Activated naive CD4-positive, alpha-beta T cell treated with anti-CD3 and anti-CD28 coated beads, Interleukin-2, amount 10 ng/mL, durations not matched to agents 7 days and 5 days (primary cell): ENCODE results near the gene CCDC88B.

Experiments
- CTCF ChIA-PET: fragments of 350-600 bp; sonication (Branson Sonifier 250); formaldehyde crosslinking; loops from one replicate; lab custom pipeline; 2021; ENCODE audit warnings: antibody characterized with exemption; lab: Charles Lee
- DNase-seq: peaks from one replicate; pipeline ENCODE4 v3.0.0-alpha.2; 2020
- H3K27ac Mint-ChIP-seq: one replicate; pipeline ENCODE4 v1.8.0; 2021; ENCODE audit warnings: mild to moderate bottlenecking, moderate library complexity, mixed read lengths
- H3K27me3 Mint-ChIP-seq: one replicate; pipeline ENCODE4 v1.8.0; 2021; ENCODE audit warnings: mild to moderate bottlenecking, mixed read lengths
- H3K36me3 Mint-ChIP-seq: one replicate; pipeline ENCODE4 v1.8.0; 2021; ENCODE audit warnings: mixed read lengths
- H3K4me1 Mint-ChIP-seq: one replicate; pipeline ENCODE4 v1.8.0; 2021; ENCODE audit warnings: mixed read lengths
- H3K4me3 Mint-ChIP-seq: one replicate; pipeline ENCODE4 v1.8.0; 2021; ENCODE audit warnings: mild to moderate bottlenecking, moderate library complexity, mixed read lengths
- H3K9me3 Mint-ChIP-seq: one replicate; pipeline ENCODE4 v1.8.0; 2021; ENCODE audit warnings: mixed read lengths

The CCDC88B gene

DNA sequence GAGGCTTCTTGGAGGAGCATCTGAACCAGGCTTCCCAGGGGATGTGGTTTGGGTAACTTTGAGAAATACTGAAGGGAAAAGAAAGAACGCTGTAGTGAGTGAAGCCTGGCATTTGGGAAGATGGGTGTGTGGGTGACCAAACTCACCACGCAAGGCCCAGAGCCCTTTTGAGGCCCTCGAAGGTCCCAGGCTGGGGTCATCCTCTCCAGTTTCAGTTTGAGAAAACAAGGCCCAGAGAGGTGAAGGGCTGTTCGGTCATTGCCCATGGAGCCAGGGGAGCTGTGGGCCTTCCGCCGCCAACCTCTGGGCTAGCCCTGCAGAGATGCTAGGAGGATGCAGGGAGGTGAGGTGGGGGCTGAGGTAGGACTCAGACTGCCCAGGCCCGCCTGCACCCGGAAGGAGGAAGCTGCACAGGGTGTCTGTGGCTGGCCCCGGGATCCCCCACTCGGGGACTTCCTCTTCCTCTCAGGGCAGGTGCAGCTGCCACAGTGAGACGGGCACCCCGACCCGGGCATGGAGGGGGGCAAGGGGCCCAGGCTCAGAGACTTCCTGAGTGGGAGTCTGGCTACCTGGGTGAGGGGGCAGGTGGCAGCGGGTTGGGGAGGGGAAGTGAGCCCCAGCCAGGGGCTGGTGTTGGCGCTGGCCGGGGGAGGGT, at the start of gene CCDC88B:
Gene CCDC88B, plus strand, starts transcription at position 451 of the 655 bp plus-strand sequence. Its CDS starts 63 bp downstream, at position 514.
- CTCF ChIA-PET, result interaction anchor here (0.9 to 4.0 kb wide), 5 partner anchors 8 to 90 kb away, joined by 3 to 42 read pairs (median 6); partner anchors contain the start of genes PRDX5 and TRMT112
- Mint-ChIP-seq H3K36me3 (peaks cover 23% of the 10 kb centered on the region), H3K27ac (peak within 1 kb of the TSS; percentile 92), H3K9me3 (no peaks in the 10 kb centered on the region), H3K27me3 (no peaks in the 10 kb centered on the region), H3K4me1 (peaks cover 51% of the 10 kb centered on the region), H3K4me3 (peak within 1 kb of the TSS; percentile 89)
- peak; percentile 93 for DNase-seq

GRCh38 chr11:64290352-64291261, 49.4 kb upstream of the CCDC88B start:
- CTCF ChIA-PET, result interaction anchor here (0.7 to 5.9 kb wide), 2 partner anchors 12 to 86 kb away, joined by 3 to 50 read pairs; partner anchors contain the start of gene CATSPERZ
- H3K4me3 Mint-ChIP-seq, result no peak overlapping the region
- no peak overlapping the region for H3K27ac Mint-ChIP-seq

GRCh38 chr11:64291262-64291751, 48.7 kb upstream of the CCDC88B start, which contains the start of gene KCNK4:
Gene KCNK4 (plus strand): TSS chr11:64291302. CDS start chr11:64293019, 1,717 bp downstream.
- CTCF ChIA-PET, result interaction anchor here (5.9 kb wide), 1 partner anchor 11 kb away, joined by 50 read pairs; the partner anchor contains the start of gene CATSPERZ
- Mint-ChIP-seq H3K9me3 (no peaks in the 10 kb centered on the region), H3K4me3 (no peak within 1 kb of the TSS), H3K27ac (no peak within 1 kb of the TSS), H3K36me3 (peaks cover 7% of the 10 kb centered on the region), H3K27me3 (peaks cover 78% of the 10 kb centered on the region), H3K4me1 (peaks cover 19% of the 10 kb centered on the region)
- DNase-seq, result no peak

More at GRCh38 chr11:64290352-64291261, 49.4 kb upstream of the CCDC88B start:
- peaks cover 7% of the 10 kb centered on the region for H3K36me3 Mint-ChIP-seq
- H3K9me3 Mint-ChIP-seq, result no peaks in the 10 kb centered on the region
- DNase-seq, result no peak
- H3K27me3 Mint-ChIP-seq, result peaks cover 71% of the 10 kb centered on the region
- H3K4me1 Mint-ChIP-seq, result peaks cover 21% of the 10 kb centered on the region

- CTCF ChIA-PET, result interaction anchor here (1.0 to 5.9 kb wide), 3 partner anchors 11 to 88 kb away, joined by 3 to 50 read pairs (median 17); partner anchors contain the start of genes CATSPERZ and ESRRA
- peaks cover 84% of the 10 kb centered on the region for H3K27me3 Mint-ChIP-seq
- H3K4me3 Mint-ChIP-seq, result no peak overlapping the region
- peaks cover 7% of the 10 kb centered on the region for H3K36me3 Mint-ChIP-seq
- DNase-seq, result peak; percentile 37
- H3K27ac Mint-ChIP-seq, result no peak overlapping the region
- no peaks in the 10 kb centered on the region for H3K9me3 Mint-ChIP-seq
- peaks cover 13% of the 10 kb centered on the region for H3K4me1 Mint-ChIP-seq
Observed at GRCh38 chr11:64291752-64292459, 48.1 kb upstream of the CCDC88B start.

GRCh38 chr11:64292460-64293254, 47.3 kb upstream of the CCDC88B start:
- Mint-ChIP-seq H3K9me3 (no peaks in the 10 kb centered on the region), H3K27me3 (peaks cover 92% of the 10 kb centered on the region)

GRCh38 chr11:64294774-64295173, 45.2 kb upstream of the CCDC88B start:
- no peak for DNase-seq
- Mint-ChIP-seq H3K9me3 (no peaks in the 10 kb centered on the region), H3K36me3 (peaks cover 7% of the 10 kb centered on the region), H3K27ac (no peak overlapping the region), H3K4me3 (no peak overlapping the region), H3K27me3 (peaks cover 98% of the 10 kb centered on the region), H3K4me1 (peaks cover 11% of the 10 kb centered on the region)
- CTCF ChIA-PET, result no interaction called here

More at GRCh38 chr11:64292460-64293254, 47.3 kb upstream of the CCDC88B start:
- H3K27ac Mint-ChIP-seq, result no peak overlapping the region
- peaks cover 7% of the 10 kb centered on the region for H3K36me3 Mint-ChIP-seq
- H3K4me1 Mint-ChIP-seq, result peaks cover 9% of the 10 kb centered on the region
- CTCF ChIA-PET, result interaction anchor here (1.0 to 2.0 kb wide), 2 partner anchors 11 to 88 kb away, joined by 3 to 17 read pairs; partner anchors contain the start of gene ESRRA
- DNase-seq, result no peak
- peak overlapping the region; percentile 21 for H3K4me3 Mint-ChIP-seq

- H3K4me1 Mint-ChIP-seq, result peaks cover 18% of the 10 kb centered on the region
- no peaks in the 10 kb centered on the region for H3K9me3 Mint-ChIP-seq
- CTCF ChIA-PET, result no interaction called here
- no peak overlapping the region for H3K4me3 Mint-ChIP-seq
- H3K27me3 Mint-ChIP-seq, result peaks cover 98% of the 10 kb centered on the region
- no peak overlapping the region for H3K27ac Mint-ChIP-seq
- H3K36me3 Mint-ChIP-seq, result peaks cover 1% of the 10 kb centered on the region
- DNase-seq, result no peak
Observed at GRCh38 chr11:64295760-64296159, 44.2 kb upstream of the CCDC88B start.

GRCh38 chr11:64296236-64296635, 43.8 kb upstream of the CCDC88B start:
- Mint-ChIP-seq H3K4me1 (peaks cover 19% of the 10 kb centered on the region), H3K27me3 (peaks cover 98% of the 10 kb centered on the region), H3K36me3 (no peaks in the 10 kb centered on the region), H3K27ac (no peak overlapping the region), H3K4me3 (no peak overlapping the region), H3K9me3 (no peaks in the 10 kb centered on the region)
- DNase-seq, result no peak
- CTCF ChIA-PET, result no interaction called here

GRCh38 chr11:64296830-64297698, 42.9 kb upstream of the CCDC88B start:
- Mint-ChIP-seq H3K27ac (no peak overlapping the region), H3K36me3 (no peaks in the 10 kb centered on the region), H3K4me1 (peaks cover 23% of the 10 kb centered on the region), H3K27me3 (peaks cover 100% of the 10 kb centered on the region), H3K4me3 (no peak overlapping the region), H3K9me3 (no peaks in the 10 kb centered on the region)
- CTCF ChIA-PET, result no interaction called here
- no peak for DNase-seq

DNA sequence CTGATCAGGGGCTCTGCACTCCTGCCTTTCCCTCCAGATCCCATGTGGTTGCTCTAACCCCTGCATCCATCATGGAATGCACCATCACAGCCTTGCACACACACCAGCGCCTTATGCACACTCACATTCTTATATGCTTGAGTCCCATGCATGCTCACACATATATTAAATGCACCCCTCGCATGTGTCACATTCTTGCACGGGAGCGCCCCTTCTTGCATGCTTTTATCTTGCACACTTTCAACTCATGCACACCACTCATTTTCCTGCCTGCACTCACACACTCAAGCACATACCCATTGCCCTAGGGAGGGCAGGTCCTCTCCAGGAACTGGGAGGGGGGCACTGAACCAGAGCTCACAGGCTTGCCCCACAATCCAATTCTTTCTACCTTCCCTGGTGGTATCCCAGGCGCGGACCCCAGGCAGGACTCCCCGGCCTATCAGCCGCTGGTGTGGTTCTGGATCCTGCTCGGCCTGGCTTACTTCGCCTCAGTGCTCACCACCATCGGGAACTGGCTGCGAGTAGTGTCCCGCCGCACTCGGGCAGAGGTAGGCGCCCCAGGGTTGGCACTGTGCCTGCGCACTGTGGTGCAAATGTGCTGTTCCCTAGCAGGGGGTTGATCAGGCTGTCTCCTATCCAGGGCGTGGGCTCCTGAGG, 42.2 kb upstream of the CCDC88B start:
- peaks cover 20% of the 10 kb centered on the region for H3K4me1 Mint-ChIP-seq
- CTCF ChIA-PET, result no interaction called here
- no peaks in the 10 kb centered on the region for H3K36me3 Mint-ChIP-seq
- no peak overlapping the region for H3K27ac Mint-ChIP-seq
- DNase-seq, result peak; percentile 36
- no peaks in the 10 kb centered on the region for H3K9me3 Mint-ChIP-seq
- H3K4me3 Mint-ChIP-seq, result no peak overlapping the region
- peaks cover 92% of the 10 kb centered on the region for H3K27me3 Mint-ChIP-seq

DNA sequence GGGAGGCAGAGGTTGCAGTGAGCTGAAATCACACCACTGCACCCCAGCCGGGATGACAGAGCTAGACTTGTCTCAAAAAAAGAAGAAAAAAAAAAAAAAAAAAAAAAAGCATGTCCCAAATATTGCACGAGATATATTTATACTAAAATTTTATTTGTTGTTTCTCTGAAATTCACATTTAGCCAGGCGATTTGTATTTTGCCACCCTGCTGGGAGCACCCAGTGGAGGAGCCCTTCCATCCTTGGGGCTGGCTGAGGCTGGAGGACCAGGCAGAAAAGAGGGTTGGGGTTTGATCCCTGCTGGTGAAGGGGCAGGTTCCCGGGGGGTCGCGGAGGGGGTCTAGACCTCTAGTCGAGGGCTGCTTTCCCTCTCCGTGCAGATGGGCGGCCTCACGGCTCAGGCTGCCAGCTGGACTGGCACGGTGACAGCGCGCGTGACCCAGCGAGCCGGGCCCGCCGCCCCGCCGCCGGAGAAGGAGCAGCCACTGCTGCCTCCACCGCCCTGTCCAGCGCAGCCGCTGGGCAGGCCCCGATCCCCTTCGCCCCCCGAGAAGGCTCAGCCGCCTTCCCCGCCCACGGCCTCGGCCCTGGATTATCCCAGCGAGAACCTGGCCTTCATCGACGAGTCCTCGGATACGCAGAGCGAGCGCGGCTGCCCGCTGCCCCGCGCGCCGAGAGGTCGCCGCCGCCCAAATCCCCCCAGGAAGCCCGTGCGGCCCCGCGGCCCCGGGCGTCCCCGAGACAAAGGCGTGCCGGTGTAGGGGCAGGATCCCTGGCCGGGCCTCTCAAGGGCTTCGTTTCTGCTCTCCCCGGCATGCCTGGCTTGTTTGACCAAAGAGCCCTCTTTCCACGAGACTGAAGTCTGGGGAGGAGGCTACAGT, 40.8 kb upstream of the CCDC88B start:
- H3K36me3 Mint-ChIP-seq, result no peaks in the 10 kb centered on the region
- H3K27me3 Mint-ChIP-seq, result peaks cover 81% of the 10 kb centered on the region
- CTCF ChIA-PET, result no interaction called here
- peak overlapping the region; percentile 48 for H3K4me3 Mint-ChIP-seq
- no peak overlapping the region for H3K27ac Mint-ChIP-seq
- no peaks in the 10 kb centered on the region for H3K9me3 Mint-ChIP-seq
- peaks cover 30% of the 10 kb centered on the region for H3K4me1 Mint-ChIP-seq
- no peak for DNase-seq
